DMS53 treated with DMSO at 0.1 percent for 48 hours (cell line): ENCODE results near the gene KDM6B.
A peak's percentile ranks its signal among the peaks of the same experiment; 100 is the strongest.

Experiments used
- DNase-seq: peaks from one replicate; lab custom pipeline; 2025; ENCODE audit not compliant: unreplicated experiment; lab: John Stamatoyannopoulos, UW

KDM6B gene

GRCh38 chr17:7839190-7839875 lies 5.3 kb downstream of the KDM6B start:
- no peak for DNase-seq

GRCh38 chr17:7839876-7840261 lies 5.9 kb downstream of the KDM6B start:
- DNase-seq = no peak

- no peak for DNase-seq
Measured at GRCh38 chr17:7840441-7840840, 6.4 kb downstream of the KDM6B start.

DNA sequence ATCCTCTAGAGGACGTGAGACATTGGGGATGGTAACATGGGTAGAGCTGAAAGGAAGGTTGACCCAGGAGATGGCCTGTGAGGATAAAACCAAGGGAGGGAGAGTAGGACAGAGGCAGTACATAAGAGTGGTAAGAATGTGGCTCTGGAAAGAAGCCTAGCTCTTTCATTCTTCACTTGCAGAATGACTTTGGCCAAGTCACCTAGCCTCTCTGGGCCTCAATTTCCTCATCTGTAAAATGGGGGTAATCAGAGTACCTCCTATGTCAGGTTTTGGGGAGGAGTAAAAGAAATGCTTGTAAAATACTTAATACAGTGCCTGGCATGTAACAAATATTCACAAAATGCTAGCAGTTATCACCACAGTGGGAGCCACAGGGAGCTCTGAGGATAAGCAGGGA lies 6.9 kb downstream of the KDM6B start:
- no peak for DNase-seq

- peak; percentile 91 for DNase-seq
Measured at GRCh38 chr17:7841396-7841914, 7.4 kb downstream of the KDM6B start.

DNA sequence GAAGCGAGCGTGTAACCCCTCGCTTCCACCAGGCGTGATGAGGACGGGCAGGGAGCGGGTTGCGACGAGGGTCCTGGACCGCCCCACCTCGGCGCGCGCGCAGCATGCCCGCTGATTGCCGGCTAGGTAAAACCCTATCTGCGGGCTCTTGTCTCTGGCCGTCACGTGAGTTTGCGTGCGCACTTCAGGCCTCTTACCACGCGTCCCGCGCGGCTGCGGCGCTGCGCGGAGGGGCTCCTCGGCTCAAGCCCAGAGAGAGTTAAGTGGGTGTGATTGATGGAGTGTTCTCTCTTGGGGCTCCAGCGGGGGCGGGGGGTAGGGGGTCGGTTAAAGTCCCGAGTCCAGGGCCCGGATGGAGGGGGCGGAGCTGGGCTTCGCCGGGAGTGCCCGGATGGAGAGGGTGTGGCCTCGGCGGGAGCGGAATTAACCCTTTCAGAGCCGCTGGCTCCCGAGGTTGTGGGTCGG lies 7.9 kb downstream of the KDM6B start:
- peak; percentile 79 for DNase-seq

- DNase-seq = peak; percentile 91
Measured at GRCh38 chr17:7842380-7843256, 8.6 kb downstream of the KDM6B start.

- no peak for DNase-seq
Measured at GRCh38 chr17:7843257-7843535, 9.2 kb downstream of the KDM6B start.

GRCh38 chr17:7843536-7844291 lies 9.7 kb downstream of the KDM6B start:
- peak; percentile 92 for DNase-seq

DNA sequence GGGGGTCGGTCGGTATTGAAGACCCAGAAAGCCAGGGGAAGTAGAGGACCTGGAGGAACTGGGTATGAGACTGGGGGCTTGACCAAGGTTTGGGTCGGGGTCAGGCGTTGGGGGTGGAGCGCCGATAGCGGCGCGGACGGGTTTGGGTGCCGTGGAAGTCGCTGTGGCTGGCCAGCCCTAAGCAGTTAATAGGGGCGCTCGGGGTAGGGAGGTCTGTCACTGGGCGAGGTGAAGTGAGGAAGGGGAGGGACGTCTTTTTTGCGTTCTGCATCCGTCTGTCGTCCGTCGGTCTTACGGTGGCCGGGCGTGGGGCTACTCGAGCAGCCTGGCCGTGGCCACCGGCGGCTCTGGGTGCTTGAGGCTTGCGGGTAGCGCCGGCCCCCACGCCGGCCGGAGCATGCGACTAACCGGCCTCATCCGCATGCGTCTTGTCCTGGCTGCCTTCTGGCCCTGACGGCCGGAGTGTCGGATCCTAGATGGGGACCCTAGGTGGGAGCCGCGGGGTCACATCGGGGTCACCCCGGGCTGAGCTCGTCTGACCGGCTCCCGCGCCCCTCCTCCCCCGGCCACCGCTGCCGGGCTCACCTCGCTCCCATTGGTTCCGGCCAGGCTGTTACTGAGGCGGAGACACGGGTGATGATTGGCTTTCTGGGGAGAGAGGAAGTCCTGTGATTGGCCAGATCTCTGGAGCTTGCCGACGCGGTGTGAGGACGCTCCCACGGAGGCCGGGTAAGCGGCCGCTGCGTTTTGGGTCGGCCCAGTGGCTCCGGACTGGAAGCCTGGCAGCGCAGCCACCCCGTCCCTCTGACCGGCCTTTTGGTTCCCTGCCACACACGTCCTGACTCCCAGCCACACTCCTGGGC lies 10.5 kb downstream of the KDM6B start:
- peak; percentile 92 for DNase-seq

DNA sequence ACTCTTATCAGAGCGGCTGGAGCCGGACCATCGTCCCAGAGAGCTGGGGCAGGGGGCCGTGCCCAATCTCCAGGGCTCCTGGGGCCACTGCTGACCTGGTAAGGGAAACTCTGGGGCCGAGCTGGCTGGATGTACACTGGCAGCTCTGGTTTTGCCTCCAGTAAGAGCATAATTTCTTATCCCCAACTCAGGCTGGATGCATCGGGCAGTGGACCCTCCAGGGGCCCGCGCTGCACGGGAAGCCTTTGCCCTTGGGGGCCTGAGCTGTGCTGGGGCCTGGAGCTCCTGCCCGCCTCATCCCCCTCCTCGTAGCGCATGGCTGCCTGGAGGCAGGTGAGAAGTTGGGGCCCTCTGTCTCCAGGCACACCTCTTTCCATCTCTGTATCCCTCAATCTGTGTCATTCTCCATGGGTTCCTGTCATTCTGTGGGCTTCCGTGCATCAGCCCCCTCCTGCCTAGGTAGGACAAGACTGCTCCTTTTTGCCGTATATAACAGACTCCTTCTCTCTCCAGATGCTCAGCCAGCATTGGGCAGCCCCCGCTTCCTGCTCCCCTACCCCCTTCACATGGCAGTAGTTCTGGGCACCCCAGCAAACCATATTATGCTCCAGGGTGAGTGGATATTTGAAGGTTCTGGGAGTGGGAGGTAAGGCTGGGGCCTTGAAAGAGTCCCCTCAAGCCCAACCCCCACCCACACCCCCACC lies 11.5 kb downstream of the KDM6B start:
- DNase-seq = no peak

- DNase-seq = no peak
Measured at GRCh38 chr17:7846063-7846735, 12.2 kb downstream of the KDM6B start.

- DNase-seq = no peak
Measured at GRCh38 chr17:7846765-7847661, 13.0 kb downstream of the KDM6B start.

- DNase-seq = no peak
Measured at GRCh38 chr17:7848131-7848579, 14.1 kb downstream of the KDM6B start.

DNA sequence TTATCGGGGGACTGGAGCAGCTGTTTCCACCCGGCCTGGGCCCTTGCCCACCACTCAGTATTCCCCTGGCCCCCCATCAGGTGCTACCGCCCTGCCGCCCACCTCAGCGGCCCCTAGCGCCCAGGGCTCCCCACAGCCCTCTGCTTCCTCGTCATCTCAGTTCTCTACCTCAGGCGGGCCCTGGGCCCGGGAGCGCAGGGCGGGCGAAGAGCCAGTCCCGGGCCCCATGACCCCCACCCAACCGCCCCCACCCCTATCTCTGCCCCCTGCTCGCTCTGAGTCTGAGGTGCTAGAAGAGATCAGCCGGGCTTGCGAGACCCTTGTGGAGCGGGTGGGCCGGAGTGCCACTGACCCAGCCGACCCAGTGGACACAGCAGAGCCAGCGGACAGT lies 14.7 kb downstream of the KDM6B start:
- no peak for DNase-seq

DNA sequence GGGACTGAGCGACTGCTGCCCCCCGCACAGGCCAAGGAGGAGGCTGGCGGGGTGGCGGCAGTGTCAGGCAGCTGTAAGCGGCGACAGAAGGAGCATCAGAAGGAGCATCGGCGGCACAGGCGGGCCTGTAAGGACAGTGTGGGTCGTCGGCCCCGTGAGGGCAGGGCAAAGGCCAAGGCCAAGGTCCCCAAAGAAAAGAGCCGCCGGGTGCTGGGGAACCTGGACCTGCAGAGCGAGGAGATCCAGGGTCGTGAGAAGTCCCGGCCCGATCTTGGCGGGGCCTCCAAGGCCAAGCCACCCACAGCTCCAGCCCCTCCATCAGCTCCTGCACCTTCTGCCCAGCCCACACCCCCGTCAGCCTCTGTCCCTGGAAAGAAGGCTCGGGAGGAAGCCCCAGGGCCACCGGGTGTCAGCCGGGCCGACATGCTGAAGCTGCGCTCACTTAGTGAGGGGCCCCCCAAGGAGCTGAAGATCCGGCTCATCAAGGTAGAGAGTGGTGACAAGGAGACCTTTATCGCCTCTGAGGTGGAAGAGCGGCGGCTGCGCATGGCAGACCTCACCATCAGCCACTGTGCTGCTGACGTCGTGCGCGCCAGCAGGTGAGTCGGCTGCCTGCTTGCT lies 15.2 kb downstream of the KDM6B start:
- DNase-seq = no peak

DNA sequence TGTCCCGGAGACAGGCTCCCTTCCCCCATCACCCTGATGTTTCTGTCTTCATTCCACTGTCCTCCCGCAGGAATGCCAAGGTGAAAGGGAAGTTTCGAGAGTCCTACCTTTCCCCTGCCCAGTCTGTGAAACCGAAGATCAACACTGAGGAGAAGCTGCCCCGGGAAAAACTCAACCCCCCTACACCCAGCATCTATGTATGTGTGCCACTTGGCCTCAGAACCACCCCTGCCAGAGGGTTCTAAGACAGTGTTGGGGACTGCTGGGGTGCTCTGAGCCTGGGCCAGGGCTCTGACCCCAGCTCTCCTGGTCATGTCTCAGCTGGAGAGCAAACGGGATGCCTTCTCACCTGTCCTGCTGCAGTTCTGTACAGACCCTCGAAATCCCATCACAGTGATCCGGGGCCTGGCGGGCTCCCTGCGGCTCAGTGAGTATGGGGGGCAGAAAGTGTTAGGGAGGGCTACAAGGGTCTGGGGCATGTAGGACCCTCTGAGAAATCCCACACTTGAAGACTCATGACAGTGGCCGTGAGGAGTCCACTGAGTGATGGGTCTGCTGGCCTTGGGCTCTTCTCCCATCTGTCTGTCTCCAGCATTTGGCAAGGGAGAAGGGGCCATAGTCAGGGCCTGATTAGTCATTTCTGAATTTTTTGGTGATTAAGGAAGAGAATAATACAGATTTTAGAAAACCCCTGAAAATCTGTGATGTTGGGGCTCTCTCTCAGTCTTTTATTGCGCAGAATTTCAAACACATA lies 15.9 kb downstream of the KDM6B start:
- no peak for DNase-seq
